HG03575 (cell line): ENCODE results near the gene CCDC91.

Experiments
- ATAC-seq: cut with Tn5 transposase; IDR thresholded peaks from one replicate; pipeline ENCODE4 v1.9.1; 2021; ENCODE audit not compliant: unreplicated experiment, insufficient number of reproducible peaks, low FRiP score; ENCODE audit errors: extremely low read depth

The CCDC91 gene

GRCh38 chr12:28539691-28540323 is 349.6 kb downstream of the CCDC91 start:
- ATAC-seq: no peak

GRCh38 chr12:28540324-28540714 is 350.1 kb downstream of the CCDC91 start:
- ATAC-seq: no peak

GRCh38 chr12:28543021-28543890 is 353.0 kb downstream of the CCDC91 start:
- no peak for ATAC-seq

GRCh38 chr12:28550757-28551704 is 360.8 kb downstream of the CCDC91 start:
- no peak for ATAC-seq

GRCh38 chr12:28552251-28552970 is 362.2 kb downstream of the CCDC91 start:
- ATAC-seq: no peak

- ATAC-seq: no peak
Observed at GRCh38 chr12:28555748-28556147, 365.5 kb downstream of the CCDC91 start.

- ATAC-seq: no peak
Observed at GRCh38 chr12:28558250-28558649, 368.0 kb downstream of the CCDC91 start.

GRCh38 chr12:28563286-28563685 is 373.0 kb downstream of the CCDC91 start:
- no peak for ATAC-seq

GRCh38 chr12:28563936-28564335 is 373.7 kb downstream of the CCDC91 start:
- ATAC-seq: no peak

GRCh38 chr12:28568118-28568517 is 377.9 kb downstream of the CCDC91 start:
- ATAC-seq: no peak

- ATAC-seq: no peak
Observed at GRCh38 chr12:28568704-28569103, 378.4 kb downstream of the CCDC91 start.

- ATAC-seq: no peak
Observed at GRCh38 chr12:28569698-28570411, 379.6 kb downstream of the CCDC91 start.

GRCh38 chr12:28570811-28571210 is 380.6 kb downstream of the CCDC91 start:
- no peak for ATAC-seq

- no peak for ATAC-seq
Observed at GRCh38 chr12:28574746-28575592, 384.7 kb downstream of the CCDC91 start.

GRCh38 chr12:28575593-28576205 is 385.4 kb downstream of the CCDC91 start:
- ATAC-seq: no peak

- ATAC-seq: no peak
Observed at GRCh38 chr12:28578361-28578760, 388.1 kb downstream of the CCDC91 start.

- no peak for ATAC-seq
Observed at GRCh38 chr12:28578833-28579252, 388.6 kb downstream of the CCDC91 start.
